Measurements from ENCODE around the gene SKIDA1.

Gene SKIDA1

DNA sequence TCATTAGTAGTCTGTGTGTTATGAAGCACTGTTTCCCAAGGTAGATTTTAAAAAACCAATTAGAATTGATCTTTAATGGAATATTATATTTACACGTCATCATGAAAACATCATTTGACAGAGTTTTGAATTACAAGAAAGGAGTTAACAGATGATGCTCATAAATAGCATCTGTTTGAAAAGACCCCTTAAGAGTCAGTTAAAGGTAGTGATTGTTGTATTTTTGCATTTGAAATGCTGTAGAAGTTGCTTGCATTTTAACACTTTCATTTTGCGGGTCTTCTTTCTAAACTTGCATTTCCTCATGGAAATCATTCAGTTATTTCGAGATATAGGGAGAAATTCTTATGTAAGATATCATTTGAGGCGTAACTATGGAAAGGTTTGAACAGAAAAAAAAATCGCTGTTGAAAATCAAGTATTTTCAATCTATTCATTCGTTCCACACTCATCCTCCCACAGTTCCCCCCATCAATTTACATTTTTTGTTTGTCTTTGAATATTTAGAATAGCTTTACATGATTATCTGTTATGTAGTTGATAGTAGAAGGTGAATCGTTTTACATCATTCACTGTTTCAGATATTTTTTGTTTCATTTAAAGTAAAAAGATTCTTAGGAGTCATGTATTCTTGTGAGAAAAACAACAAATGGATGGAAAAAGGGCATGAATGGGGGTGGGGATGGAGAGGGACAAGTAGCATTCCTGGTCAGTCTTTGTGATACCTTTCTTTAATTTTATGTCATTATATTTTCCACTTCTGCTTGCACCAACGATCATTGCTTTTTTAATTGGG is 3.0 kb upstream of the SKIDA1 start:
- DNase-seq: no peak

DNA sequence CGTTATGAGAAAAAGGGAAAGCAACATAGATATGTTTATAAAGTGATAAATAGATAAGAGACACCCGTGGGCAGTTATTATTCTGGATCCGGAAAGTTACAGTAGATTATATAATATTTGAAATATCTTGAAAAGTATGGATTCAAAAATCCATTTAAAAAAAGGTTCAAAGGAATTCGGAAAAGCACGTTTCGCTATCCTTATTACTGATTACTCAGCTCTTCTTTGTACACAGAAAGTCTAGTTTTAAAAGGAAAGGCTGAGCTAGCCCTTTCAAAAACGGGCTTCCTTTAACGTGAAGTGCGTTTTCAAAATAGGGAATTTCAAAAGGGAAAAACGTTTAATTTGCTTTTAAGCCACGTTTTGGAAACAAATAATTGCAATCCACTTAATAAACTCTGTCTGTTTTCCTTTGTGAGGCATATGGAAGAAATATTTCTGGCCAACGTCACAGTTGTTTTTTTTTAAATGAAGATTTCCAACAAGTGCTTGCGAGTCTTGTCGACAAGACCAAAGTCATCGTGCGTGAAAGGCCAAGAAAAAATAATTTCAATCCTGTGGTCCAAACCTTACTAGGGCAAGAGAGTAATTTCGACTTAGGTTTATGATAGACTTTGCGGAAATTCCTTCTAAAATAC is 2.2 kb upstream of the SKIDA1 start:
- no peak for DNase-seq

DNA sequence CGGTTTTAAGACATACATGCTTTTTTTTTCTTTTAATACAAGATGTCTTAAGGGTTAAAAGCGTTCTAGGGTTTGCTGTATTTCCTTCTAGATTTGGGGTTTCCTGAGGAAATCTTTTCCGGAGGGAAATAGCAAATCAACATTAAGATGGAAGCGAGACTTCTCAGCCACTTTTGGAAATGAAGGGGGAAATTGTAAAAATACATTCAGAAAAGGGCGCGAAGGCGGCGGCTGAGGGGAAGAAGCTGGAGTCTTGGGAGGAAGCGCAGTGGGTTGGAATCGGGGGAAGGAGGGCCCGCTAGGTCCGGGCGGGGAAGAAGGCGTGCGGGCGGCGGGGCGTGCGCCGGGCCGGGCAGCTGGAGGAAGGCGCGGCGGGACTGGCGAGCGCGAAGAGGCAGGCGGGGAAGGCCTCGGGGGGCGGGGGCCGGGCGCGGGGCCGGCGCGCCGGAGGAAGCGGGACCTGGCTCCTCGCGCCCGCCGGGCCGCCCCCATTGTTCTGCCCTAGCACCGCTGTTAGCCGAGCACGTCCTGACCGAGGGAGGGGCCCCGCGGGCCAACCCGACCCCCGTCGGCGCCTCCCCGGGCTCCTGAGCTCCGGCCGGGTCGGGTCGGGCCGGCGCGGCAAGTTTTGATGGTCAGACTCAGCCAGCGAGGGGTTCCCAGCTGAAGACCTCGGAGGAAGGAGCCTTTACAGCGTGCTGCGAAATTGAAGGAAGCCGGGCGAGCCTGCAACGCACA is 1.5 kb upstream of the SKIDA1 start:
- no peak for DNase-seq

DNA sequence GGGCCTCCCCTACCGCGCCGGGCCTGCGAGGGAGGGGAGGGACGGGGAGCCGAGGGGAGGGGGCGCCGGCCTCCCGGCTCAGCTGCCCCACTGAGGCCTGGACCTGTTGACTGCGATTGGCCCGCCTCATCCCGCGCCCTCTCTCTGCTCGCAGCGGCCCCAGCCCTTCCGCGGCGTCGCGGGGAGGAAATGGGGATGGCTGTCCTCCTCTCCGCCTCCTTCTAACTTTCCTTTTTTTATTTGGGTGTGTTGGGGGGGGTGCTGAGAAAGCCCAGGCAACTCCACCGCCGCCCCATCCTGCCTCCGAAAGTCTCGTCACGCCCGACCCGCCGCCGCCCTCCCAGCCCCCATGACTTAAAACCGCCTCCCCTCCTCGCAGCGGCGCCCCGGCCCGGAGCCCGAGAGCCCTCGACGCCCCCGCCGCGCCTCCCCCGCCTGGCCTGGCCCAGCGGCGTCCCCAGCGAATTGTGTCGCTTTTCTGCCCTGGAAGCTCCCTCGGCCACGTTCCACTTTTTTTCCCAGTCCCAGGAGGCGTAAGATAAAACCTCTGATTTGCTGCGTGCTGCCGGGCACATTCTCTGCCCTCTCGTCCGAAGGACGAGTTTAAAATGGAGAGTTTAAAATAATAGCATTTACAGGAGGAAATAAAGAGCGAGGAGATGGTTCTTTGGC is 842 bp upstream of the SKIDA1 start:
- no peak for DNase-seq

DNA sequence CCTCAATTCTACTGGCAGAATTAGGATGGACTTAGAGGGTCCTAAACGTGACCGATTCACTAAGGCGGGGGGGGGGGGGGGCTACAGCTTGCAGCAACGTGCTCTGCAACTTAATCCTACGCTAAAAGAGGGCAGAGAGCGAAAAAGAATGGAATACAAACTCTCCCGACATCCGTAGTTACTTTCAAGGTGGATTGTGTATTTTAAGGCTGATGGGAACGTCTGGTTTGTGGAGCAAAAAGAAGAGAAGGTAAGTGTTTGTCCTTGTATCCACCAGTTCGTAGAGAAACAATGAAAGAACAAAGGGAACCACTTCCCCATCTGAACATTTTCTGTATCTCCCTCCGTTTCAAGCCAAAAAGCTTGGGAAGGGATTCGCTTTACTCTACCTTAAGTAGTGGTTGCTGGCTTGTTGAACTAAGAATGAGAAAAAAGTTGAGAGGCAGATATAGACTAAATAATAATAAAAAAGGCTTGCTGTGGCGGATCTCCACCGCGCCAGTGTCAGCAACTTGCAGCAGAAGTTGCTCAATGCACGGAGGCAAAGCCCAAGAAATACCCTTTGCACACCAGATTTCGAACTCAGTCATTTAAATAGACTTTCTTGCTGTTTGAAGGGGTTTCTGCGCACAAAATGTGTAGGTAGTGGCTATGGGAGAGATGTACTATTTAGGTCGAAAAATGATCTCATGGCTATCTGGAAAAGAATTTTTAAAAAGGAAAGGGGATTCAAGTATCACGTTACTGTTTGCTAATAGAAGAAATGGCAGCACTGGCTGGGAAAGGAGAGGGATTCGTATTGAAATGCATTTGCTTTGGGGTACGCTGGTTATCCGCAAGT is 736 bp downstream of the SKIDA1 start:
- no peak for DNase-seq

DNA sequence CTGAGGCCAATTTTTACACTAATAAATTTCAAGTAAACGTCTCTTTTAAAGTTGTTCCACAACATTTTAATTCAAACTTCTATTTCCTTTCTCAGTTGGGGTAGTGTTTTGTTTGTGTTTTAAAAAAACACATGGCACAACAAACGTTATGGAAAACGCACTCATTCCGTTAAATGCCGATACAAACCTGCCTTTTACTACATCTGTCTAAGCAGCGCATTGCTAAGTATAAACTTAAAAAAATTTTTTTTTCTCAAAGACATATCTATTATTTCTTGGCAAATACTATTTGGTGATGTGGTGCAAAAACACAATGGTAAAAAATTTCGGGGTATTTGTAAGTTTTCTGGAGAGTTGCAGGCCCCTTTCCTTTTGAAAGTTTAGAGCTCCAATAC is 1.4 kb downstream of the SKIDA1 start:
- DNase-seq: no peak

DNA sequence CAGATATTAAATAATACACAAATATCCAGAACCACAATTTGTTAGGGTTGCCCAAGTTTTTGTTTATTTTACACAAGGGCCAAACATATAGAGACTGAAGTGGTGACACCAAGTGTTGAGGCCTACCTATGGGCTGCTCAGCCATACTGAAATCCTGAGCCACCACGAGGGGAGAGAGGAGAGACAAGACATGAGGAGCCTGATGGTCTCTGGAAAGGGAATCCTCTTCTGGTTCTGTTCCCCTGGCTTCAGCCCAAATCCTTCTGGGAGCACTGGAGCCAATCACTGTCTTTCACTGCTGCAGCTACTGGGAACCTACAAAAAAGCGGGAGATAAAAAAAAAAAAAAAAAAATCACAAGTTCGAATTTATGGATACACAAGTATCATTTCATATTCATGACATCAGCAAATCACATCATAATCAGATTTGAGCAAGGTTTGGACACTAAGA is 1.9 kb downstream of the SKIDA1 start:
- no peak for DNase-seq

DNA sequence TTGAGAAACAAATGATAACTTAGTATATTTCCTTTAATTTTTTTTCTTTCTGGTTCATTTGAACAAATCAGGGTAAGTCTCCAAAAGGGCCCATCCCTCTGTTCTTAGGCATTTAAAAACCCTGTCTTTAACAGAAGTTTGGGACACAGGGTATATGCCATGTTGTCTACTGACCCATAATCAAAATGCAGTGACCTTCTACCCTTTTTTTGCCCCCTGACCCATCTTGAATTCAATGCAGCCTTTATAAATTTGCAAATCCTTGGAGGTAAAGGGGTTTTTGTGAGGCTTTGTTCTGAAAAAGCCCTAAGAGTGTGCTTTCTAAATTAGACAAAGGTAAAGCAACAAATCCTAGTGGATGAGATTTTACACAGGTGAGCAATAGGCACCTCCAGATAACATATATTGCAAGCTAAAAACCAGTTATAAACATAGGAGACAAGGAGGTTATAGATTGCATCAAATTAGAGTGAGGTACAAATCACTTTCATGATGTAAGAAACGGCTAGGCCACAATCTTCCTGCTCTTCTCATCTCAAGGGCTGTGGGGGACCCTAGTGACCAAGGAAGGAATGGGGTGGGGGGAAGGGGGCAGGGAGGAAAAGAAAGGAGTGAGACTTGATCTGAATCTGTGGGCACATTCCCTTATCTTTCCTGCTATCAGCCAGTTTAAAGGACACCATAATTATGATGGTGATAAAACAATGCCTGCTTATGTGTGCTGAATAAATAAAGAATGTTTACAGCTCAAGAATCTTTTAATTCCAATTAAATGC is 2.7 kb downstream of the SKIDA1 start:
- DNase-seq: no peak

DNA sequence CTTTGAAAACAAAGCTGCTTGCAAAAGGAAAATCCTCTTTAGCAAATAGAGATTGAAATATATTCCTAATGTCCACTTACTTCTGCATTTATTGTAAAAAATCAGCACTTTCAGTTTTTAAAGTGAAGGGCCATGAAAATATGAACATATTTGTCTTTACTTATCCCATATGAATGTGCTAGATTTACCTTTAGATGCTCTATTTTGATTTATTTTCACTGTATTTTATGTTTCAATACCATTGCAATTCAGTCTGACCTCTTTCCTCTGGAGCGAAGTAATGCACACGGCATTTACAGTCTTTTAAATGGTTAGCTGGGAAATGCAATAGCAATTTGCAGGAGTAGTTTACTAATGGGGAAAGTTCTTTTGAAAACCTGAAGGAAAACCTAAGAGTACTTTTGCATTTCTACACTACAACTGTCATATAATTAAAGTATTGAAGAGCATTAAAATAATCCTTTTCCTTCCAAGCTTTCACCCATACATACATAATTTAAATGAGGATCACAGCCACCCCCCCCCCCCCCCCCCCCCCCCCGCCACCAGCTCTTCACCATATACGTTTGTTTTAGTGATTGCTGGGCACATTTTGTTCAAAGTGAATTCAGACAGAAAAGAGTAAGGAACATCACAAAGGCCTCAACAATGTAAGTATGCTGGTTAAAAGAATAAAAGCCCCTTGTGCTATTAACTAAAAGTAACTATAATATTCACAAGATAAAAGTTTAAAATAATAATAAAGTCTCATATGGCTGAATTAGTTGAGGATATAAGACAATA is 3.5 kb downstream of the SKIDA1 start:
- no peak for DNase-seq

DNA sequence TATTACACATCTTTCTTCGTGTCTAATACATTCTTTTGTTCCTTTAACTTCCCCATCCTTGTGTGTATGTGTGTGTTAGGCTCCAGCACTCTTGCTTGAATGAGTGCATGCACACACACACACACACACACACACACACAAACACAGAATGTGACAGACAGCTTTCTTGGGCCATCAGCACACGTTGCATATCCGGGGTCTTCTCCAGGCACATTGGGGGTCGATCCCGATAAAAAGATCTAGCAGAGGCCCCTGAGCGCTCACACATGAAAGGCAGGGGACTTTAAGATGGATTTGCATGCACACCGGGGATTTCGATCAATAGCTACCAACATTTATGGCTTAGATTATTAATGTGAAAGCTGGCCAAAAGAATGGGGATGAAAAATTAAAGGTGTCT is 4.5 kb downstream of the SKIDA1 start:
- no peak for DNase-seq

DNA sequence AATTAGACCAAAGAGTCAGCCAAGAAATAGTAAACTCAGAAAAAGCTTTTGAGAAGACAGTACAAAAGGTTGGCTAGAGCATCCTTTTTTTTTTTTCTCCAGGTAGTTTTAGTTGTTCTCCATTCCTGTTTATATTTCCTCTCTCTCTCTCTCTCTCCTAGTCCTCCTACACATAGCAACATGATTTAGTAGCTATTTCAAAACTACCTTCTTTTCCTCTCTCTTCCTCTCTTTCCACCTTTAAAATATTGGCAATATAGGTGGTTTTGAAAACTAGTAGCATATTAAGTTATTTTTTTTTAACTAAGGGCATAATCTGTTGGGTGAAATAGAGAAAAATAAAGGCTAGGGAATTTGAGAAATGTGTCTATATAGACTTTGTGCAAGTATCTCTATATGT is 5.0 kb downstream of the SKIDA1 start:
- no peak for DNase-seq

DNA sequence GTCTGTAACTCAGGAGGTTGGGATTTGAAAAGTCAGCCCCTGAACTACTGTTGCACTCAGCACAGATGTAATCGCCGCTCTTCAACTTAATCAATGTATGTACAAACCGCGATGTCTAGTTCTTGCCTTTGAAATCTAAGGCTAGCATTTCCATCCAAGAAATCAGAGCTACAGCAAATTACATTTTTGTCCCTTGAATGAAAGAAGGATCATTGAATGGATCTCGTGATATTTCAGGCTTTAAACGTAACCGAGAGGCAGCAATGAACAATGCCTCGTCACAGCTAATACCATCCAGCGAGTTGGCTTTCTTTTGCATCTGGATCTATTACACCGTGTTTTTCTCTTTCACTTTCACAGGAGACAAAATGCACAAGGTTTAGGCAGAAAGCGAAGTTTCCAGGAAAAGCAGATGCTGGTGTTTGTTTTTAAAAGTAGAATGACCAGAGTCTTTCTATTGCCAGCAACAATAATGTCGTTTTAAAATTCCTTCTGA is 5.5 kb downstream of the SKIDA1 start:
- DNase-seq: no peak

DNA sequence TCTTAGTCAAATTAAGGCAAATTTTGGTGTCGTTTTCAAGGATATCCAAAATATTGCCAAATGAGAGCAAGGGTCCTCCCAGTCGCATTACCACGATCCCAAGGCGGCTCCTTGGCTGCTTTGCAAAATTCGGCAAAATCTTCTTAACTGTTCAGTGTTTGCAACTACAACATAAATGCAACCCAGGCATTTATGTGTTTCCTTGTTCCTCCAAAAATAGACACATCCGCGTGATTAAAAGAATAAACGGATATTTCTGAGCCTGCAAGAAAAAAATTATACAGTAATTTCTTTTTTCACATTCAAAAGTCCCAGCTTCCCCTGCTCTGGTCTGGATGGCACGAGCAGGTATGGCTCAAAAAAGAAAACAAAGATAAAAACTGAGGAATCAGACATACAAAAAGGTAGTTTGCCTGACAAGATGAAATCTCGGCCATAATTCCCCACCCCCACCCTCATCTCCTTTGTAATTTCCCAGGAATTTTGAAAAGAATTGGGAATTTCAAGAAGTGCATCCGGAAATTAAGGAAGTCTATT is 6.0 kb downstream of the SKIDA1 start:
- DNase-seq: no peak

DNA sequence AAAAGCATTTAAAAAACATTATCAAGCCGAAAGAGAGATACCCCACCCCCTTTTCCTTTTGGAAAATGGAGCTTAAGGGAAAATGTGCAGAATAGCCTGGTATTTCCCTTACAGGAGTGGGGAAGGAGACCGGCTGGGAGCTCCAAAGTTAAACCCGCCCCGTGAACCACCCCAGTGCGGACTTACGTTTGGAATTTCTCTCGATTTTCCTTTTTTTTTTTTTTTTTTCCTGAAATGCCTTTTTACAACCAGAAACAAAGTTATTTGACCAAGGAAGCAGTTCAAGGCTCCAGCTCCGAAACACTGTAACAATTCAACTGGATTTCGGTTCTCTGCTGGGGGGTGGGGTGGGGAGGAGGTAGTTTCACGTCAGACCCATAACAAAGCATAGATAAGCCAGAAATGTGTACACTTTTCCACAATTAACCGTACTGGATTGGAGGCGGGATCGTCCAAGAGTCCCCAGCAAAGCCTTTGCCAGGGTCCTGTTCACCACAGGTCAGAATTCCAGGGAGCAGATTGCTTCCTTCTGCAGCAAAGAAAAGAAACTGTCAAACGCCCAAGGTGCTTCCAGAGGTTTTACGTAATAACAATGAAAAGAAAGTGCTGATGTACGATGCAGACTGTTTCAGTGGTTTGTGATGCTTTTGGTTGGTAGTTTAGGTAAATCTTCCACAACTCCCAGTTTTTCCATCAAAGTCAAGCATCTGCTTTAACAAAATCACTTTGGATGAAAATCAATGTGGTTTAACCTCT is 6.7 kb downstream of the SKIDA1 start:
- DNase-seq: no peak

DNA sequence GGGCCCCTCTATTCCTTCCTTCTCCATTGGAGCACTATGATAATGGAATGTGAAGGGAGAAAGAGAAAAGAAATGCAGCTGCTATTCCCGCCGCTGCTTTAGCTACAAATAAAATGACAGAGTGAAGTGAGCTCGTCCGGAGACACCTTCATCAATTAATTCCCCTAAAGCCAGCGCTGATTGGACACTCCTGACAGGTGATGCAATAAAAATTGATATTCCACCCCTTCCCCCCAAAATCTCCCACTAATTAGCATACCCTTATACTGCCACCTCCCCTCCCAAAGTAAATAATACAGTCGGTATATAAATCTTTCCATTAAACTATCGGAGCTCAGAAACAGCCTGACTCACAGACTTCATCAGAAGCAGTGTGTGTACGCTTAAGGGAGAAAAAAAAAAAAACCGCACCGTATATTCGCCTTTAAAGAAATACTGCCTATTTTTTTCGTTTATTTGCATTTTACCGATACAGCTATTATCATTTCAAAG is 7.3 kb downstream of the SKIDA1 start:
- DNase-seq: peak; percentile 46

DNA sequence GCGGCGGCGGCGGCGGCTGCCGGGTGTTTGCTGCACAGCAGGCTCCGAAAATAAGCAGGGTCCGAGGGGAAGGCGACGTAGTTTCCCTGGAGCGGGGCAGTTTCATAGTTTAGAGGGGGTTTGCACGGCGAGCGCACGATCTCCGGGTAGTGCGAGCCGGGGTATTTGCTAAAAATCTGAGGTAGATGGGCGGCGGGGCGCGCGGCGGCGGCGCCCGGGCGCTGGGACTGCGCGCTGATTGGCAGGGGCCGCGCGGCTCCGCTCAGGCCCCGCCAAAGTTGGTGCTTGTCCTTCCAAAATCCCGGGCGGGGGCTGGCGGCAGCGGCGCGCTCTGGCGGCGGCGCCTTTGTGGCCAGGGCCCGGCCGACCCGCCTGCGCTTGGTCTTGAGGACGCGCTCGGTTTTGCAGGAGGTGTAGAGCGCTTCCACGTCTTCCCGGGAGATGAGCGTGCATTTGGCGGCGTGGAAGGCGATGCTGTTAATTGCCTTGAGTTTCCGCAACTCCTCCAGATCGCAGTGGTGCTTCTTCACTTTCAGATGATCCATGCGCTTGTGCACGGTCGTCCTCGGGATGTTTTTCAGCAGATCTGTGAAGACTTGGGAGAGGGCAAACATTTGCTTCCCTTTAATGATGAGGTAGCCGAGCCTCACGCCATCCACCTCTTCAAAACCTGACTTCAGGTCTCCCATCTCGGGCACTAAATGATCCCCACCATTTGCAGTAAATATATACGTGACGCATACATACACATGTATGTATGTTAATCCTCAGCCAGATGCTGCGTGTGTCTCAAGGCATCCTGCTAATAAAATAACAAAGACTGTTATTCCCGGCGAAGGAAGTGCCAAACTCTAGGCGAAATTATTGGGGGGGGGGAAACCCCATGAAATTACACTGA is 8.1 kb downstream of the SKIDA1 start:
- peak; percentile 12 for DNase-seq

DNA sequence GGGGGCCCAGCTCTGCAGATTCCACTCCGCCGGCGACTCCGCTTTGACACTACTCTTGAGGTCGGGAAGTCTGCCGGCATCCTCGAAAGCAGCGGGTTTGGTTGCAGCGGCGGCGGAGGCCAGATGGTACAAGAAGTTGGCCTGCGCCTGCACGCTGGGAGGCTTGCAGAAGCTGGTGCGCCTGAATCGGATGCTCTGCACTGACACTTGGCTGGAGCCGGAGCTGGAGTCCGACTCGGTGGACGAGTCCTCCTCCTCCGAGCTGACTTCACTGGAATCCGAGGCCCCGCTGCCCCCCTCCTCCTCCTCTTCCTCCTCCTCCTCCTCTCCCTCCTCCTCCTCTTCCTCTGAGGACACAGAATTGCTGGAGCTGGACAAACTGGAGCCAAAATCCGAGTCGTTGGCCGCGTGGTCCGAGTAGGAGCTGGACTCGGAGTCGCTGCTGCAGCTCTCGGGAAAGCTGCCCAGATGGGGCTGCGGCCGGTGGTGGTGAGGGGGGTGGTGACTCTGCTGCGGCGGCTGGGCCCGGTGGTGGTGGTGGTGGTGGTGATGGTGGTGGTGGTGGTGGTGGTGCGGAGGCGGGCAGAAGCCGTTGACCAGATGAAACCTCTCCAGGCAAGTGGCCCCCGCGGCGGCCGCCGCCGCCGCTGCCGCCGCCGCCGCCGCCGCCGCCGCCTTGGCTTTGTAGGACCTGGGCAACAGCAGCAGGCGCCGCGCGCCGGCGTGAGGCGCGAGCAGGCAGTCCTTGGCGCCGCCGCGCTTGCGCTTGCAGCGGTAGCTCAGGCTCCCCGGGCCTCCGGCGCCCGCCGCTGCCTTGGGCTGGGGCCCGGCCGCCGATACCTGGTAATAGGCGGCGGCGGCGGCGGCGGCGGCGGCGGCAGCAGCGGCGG is 9.0 kb downstream of the SKIDA1 start:
- DNase-seq: peak; percentile 13
